GM12878 (cell line): ENCODE results near the gene KLF14. TPM values are rescaled to one million over a fixed set of nuclear protein-coding genes. Genes with fewer than 3 reads are reported as not detected.

Experiments used
- ATAC-seq: fragments of 200-7000 bp; cut with Tn5 transposase; 3 replicates; pipeline ENCODE4 v1.9.1; 2020; ENCODE audit warnings: mild to moderate bottlenecking, moderate library complexity
- BruUV-seq: library from RNA; stranded (reverse); fragments of 400-500 nt; replicated peaks from 2 replicates; lab custom pipeline; 2021; lab: Mats Ljungman, UMichigan
- CTCF ChIA-PET: fragments of 300-600 bp; sonication (Branson Sonifier 250); formaldehyde crosslinking; extraction: SDS; loops from one replicate; lab custom pipeline; 2021; ENCODE audit warnings: inconsistent platforms; lab: Yijun Ruan, JAX
- POLR2A ChIA-PET: fragments of 350-600 bp; formaldehyde crosslinking; extraction: SDS; loops from one replicate; lab custom pipeline; 2021; ENCODE audit warnings: inconsistent platforms; lab: Charles Lee
- RAD21 ChIA-PET: fragments of 300-600 bp; sonication (Branson Sonifier 250); formaldehyde crosslinking; loops from one replicate; lab custom pipeline; 2023; ENCODE audit warnings: antibody characterized with exemption; ENCODE audit not compliant: unreplicated experiment; lab: Charles Lee
- SMC1A ChIA-PET: fragments of 300-600 bp; sonication (Branson Sonifier 250); formaldehyde crosslinking; loops from one replicate; lab custom pipeline; 2023; ENCODE audit not compliant: unreplicated experiment, uncharacterized antibody; lab: Charles Lee
- DNase-seq: peaks from one replicate; pipeline ENCODE4 v3.0.0-alpha.2; 2011; ENCODE audit warnings: low read depth, low spot score
- FAIRE-seq: peaks from 3 replicates; lab custom pipeline; 2011; peaks lifted over from hg19 to GRCh38; lab: Jason Lieb, UNC
- H2AFZ ChIP-seq: 2 replicates; pipeline ENCODE4 v1.6.0; 2011; ENCODE audit warnings: low read depth, low read length, control low read depth; ENCODE audit not compliant: control insufficient read depth
- H3K27ac ChIP-seq: 2 replicates; pipeline ENCODE4 v1.5.1; 2011; ENCODE audit warnings: control low read depth; ENCODE audit not compliant: control insufficient read depth, insufficient read depth
- H3K27me3 ChIP-seq, 2 experiments: replicated peaks in 1 of 2; 2 replicates each; pipeline versions ENCODE4 v1.6.0 to v1.6.1; 2011; ENCODE audit warnings: low read length in 1 of 2; ENCODE audit not compliant: control insufficient read depth in 2 of 2, insufficient read depth in 2 of 2
- H3K36me3 ChIP-seq, 2 experiments: 2 replicates each; pipeline ENCODE4 v1.5.1; 2011; ENCODE audit warnings: low read length in 1 of 2; ENCODE audit not compliant: control insufficient read depth in 2 of 2, insufficient read depth in 2 of 2
- H3K4me1 ChIP-seq: 2 replicates; pipeline ENCODE4 v1.6.1; 2011; ENCODE audit warnings: mild to moderate bottlenecking, low read length, moderate library complexity, mixed read lengths; ENCODE audit not compliant: control insufficient read depth, insufficient read depth
- H3K4me2 ChIP-seq: 2 replicates; pipeline ENCODE4 v1.6.0; 2011; ENCODE audit warnings: control low read depth; ENCODE audit not compliant: control insufficient read depth, insufficient read depth
- H3K4me3 ChIP-seq: fragments of 200-600 bp; sonication (generic); 2 replicates; pipeline ENCODE4 v1.5.1; 2016
- H3K79me2 ChIP-seq: 2 replicates; pipeline ENCODE4 v1.6.0; 2011; ENCODE audit warnings: low read length; ENCODE audit not compliant: control insufficient read depth, insufficient read depth
- H3K9ac ChIP-seq: 2 replicates; pipeline ENCODE4 v1.8.0; 2011; ENCODE audit warnings: low read length, control low read depth, mixed read lengths; ENCODE audit not compliant: control insufficient read depth, insufficient read depth
- H3K9me3 ChIP-seq: replicated peaks from 3 replicates; pipeline ENCODE4 v1.5.1; 2011; ENCODE audit warnings: mild to moderate bottlenecking, low read length; ENCODE audit not compliant: control insufficient read depth, insufficient read depth
- H4K20me1 ChIP-seq: 2 replicates; pipeline ENCODE4 v1.6.0; 2011; ENCODE audit not compliant: control insufficient read depth, insufficient read depth
- BACH1 ChIP-seq: fragments of 450-650 bp; IDR thresholded peaks from 2 replicates; pipeline ENCODE4 v1.6.1; 2017; ENCODE audit warnings: mild to moderate bottlenecking, borderline replicate concordance
- KAT2A ChIP-seq: conservative IDR thresholded peaks from 2 replicates; pipeline ENCODE4 v1.6.1; 2011; ENCODE audit warnings: low read depth, low read length; ENCODE audit not compliant: control insufficient read depth
- WGBS: methylation state at CpG from one replicate; pipeline ENCODE4 v1.1.6; 2016; ENCODE audit warnings: low lambda C conversion rate; ENCODE audit not compliant: insufficient replicate concordance, insufficient coverage; ENCODE audit errors: missing lambda C conversion rate; 5-methylcytosine and 5-hydroxymethylcytosine counted together
- in situ Hi-C: fragments of 300-500 bp; cut with MboI; formaldehyde crosslinking; loops from 9 replicates; pipeline ENCODE4 v1.14.3; 2018; ENCODE audit warnings: mixed read lengths
- intact Hi-C: fragments of 100-400 bp; cut with micrococcal nuclease; formaldehyde crosslinking; loops from one replicate; pipeline ENCODE4 v1.14.2; 2022; ENCODE audit not compliant: unreplicated experiment
- polyA plus RNA-seq, 11 experiments: library from polyadenylated mRNA; depleted of rRNA in 4 of 11; unstranded in 6 of 11; stranded (reverse) in 5 of 11; fragments of >200 nt; fragmentation: Nextera tagmentation in 4 of 11; fragmentation: Illumina TruSeq in 1 of 11; extraction: Ambion mirVana in 4 of 11; extraction: Trizol in 1 of 11; gene quantifications; 1 replicate in 1 of 11; 2 replicates in 10 of 11; pipeline versions ENCODE4 v1.2.1 to v1.2.3, GENCODE V29; 2011 to 2016; ENCODE audit warnings: inconsistent platforms in 2 of 11, missing spikeins in 2 of 11, low read depth in 1 of 11
- total RNA-seq, 4 experiments: library from RNA; depleted of rRNA in 3 of 4; stranded (reverse); fragments of >200 nt in 3 of 4; fragmentation: Illumina TruSeq in 1 of 4; extraction: Trizol in 1 of 4; gene quantifications; 2 replicates each; pipeline versions ENCODE4 v1.2.1 to v1.2.3, GENCODE V29; 2013 to 2021
- TF ChIP-seq, protein P1 (sequence below): fragments of 450-650 bp; IDR thresholded peaks from 2 replicates; pipeline ENCODE4 v1.6.1; 2016; ENCODE audit warnings: mild to moderate bottlenecking, moderate library complexity, borderline replicate concordance
- TF ChIP-seq, protein P2 (sequence below): fragments of 450-650 bp; IDR thresholded peaks from 2 replicates; pipeline ENCODE4 v1.6.1; 2016; ENCODE audit warnings: mild to moderate bottlenecking

The KLF14 gene
- total and polyA plus RNA-seq, 10 of the 15 experiments (the other 5 are each of a cell fraction or from before 2014, with no cell fraction given): 0.06 TPM; not detected in 9

DNA sequence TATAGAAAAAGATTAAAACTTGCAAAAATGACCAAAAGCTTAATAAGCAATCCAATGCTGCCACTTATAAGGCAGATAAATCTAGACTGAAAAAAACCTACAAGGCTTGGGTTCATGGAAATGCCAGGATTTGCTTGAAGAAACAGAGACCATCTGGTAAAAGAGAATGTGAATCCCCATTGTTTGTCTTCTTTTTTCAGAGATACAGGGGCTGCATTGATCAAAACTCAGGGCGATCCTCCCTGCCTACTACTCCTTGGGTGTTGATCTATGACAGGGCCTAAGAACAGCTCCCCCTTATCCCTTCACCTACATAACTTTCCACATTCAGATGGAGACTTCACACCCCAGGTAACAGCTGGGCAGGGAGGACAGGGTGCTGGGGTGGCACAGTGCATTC is 44.3 kb downstream of the KLF14 start:
- no TSS peak for BruUV-seq
- H2AFZ ChIP-seq: no peak overlapping the region
- no peak overlapping the region for H3K4me2 ChIP-seq
- H4K20me1 ChIP-seq: no peaks in the 10 kb centered on the region
- H3K36me3 ChIP-seq: no peaks in the 10 kb centered on the region
- CTCF ChIA-PET: interaction anchor here (1.2 to 1.5 kb wide), 2 partner anchors 69 to 448 kb away, joined by 3 to 4 read pairs; no protein-coding TSS in a partner anchor
- in situ Hi-C loops (no loop called here), intact Hi-C loops (no loop called here)
- DNase-seq (no peak), FAIRE-seq (no peak), ATAC-seq (no peak)
- H3K9me3 ChIP-seq: no peaks in the 10 kb centered on the region; the same call in 1 of the 3 replicates
- no peaks in the 10 kb centered on the region for H3K79me2 ChIP-seq
- H3K27ac ChIP-seq: no peak overlapping the region
- WGBS: 50% methylated on average over 1 of the region's 1 CpG
- POLR2A ChIA-PET: no interaction called here
- no peak overlapping the region for H3K4me3 ChIP-seq
- RAD21 ChIA-PET: no interaction called here
- SMC1A ChIA-PET: no interaction called here
- H3K27me3 ChIP-seq: no peaks in the 10 kb centered on the region
- TF ChIP-seq KAT2A: no peak
- TF ChIP-seq, protein P1, sequence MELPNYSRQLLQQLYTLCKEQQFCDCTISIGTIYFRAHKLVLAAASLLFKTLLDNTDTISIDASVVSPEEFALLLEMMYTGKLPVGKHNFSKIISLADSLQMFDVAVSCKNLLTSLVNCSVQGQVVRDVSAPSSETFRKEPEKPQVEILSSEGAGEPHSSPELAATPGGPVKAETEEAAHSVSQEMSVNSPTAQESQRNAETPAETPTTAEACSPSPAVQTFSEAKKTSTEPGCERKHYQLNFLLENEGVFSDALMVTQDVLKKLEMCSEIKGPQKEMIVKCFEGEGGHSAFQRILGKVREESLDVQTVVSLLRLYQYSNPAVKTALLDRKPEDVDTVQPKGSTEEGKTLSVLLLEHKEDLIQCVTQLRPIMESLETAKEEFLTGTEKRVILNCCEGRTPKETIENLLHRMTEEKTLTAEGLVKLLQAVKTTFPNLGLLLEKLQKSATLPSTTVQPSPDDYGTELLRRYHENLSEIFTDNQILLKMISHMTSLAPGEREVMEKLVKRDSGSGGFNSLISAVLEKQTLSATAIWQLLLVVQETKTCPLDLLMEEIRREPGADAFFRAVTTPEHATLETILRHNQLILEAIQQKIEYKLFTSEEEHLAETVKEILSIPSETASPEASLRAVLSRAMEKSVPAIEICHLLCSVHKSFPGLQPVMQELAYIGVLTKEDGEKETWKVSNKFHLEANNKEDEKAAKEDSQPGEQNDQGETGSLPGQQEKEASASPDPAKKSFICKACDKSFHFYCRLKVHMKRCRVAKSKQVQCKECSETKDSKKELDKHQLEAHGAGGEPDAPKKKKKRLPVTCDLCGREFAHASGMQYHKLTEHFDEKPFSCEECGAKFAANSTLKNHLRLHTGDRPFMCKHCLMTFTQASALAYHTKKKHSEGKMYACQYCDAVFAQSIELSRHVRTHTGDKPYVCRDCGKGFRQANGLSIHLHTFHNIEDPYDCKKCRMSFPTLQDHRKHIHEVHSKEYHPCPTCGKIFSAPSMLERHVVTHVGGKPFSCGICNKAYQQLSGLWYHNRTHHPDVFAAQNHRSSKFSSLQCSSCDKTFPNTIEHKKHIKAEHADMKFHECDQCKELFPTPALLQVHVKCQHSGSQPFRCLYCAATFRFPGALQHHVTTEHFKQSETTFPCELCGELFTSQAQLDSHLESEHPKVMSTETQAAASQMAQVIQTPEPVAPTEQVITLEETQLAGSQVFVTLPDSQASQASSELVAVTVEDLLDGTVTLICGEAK: no peak
- TF ChIP-seq BACH1: no peak
- TF ChIP-seq, protein P2, sequence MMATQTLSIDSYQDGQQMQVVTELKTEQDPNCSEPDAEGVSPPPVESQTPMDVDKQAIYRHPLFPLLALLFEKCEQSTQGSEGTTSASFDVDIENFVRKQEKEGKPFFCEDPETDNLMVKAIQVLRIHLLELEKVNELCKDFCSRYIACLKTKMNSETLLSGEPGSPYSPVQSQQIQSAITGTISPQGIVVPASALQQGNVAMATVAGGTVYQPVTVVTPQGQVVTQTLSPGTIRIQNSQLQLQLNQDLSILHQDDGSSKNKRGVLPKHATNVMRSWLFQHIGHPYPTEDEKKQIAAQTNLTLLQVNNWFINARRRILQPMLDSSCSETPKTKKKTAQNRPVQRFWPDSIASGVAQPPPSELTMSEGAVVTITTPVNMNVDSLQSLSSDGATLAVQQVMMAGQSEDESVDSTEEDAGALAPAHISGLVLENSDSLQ: no peak
- H3K9ac ChIP-seq: no peak overlapping the region
- H3K4me1 ChIP-seq: no peaks in the 10 kb centered on the region
